ENCODE data around the gene CRIP2.

GRCh38 chr14:105490267-105490571 lies 15.6 kb downstream of the CRIP2 start:
- TF ChIP-seq CTCF (IDR thresholded peaks at IDR 0.05) (no peak), EZH2 (IDR thresholded peaks at IDR 0.05; ENCODE audit: borderline replicate concordance, insufficient read depth, low read depth, low read length, poor library complexity, severe bottlenecking) (no peak)

All from B cell (primary cell).